Liver (tissue), 9 donors: ENCODE results near the gene ACSBG1. TPM values are rescaled to one million over a fixed set of nuclear protein-coding genes. Genes with fewer than 3 reads are reported as not detected.

Source experiments
- DNase-seq: peaks from one replicate; pipeline ENCODE4 v3.0.0-alpha.2; 2017; ENCODE audit warnings: low spot score
- H3K27ac ChIP-seq, 2 donors: one replicate each; pipeline ENCODE4 v1.7.0; 2013; ENCODE audit warnings: inconsistent platforms in 2 of 2, low read length in 2 of 2, control low read depth in 1 of 2, low read depth in 1 of 2, mild to moderate bottlenecking in 1 of 2
- H3K27me3 ChIP-seq, 4 donors: one replicate each; pipeline versions ENCODE4 v1.6.1 to v1.7.0; 2013; ENCODE audit warnings: low read length in 3 of 4, inconsistent platforms in 1 of 4, mild to moderate bottlenecking in 1 of 4, moderate library complexity in 1 of 4; ENCODE audit not compliant: control insufficient read depth in 4 of 4, insufficient read depth in 4 of 4
- H3K36me3 ChIP-seq, 4 donors: one replicate each; pipeline versions ENCODE4 v1.6.1 to v1.7.0; 2013; ENCODE audit warnings: low read length in 3 of 4, mild to moderate bottlenecking in 3 of 4, low read depth in 1 of 4, moderate library complexity in 1 of 4; ENCODE audit not compliant: control insufficient read depth in 4 of 4, insufficient read depth in 3 of 4
- H3K4me1 ChIP-seq, 4 donors: one replicate each; pipeline versions ENCODE4 v1.6.1 to v1.7.0; 2013; ENCODE audit warnings: low read length in 3 of 4, mild to moderate bottlenecking in 3 of 4, moderate library complexity in 1 of 4; ENCODE audit not compliant: control insufficient read depth in 4 of 4, insufficient read depth in 4 of 4
- H3K4me3 ChIP-seq, 3 donors: one replicate each; pipeline versions ENCODE4 v1.6.1 to v1.7.0; 2013; ENCODE audit warnings: low read length in 3 of 3, control low read depth in 1 of 3, low read depth in 1 of 3, mild to moderate bottlenecking in 1 of 3
- H3K9ac ChIP-seq, 2 donors: one replicate each; pipeline ENCODE4 v1.7.0; 2013; ENCODE audit warnings: low read length in 2 of 2, mild to moderate bottlenecking in 2 of 2, moderate library complexity in 2 of 2, control low read depth in 1 of 2, low read depth in 1 of 2
- H3K9me3 ChIP-seq, 4 donors: one replicate each; pipeline versions ENCODE4 v1.6.1 to v1.7.0; 2013; ENCODE audit warnings: low read length in 3 of 4; ENCODE audit not compliant: control insufficient read depth in 4 of 4
- ATF3 ChIP-seq: IDR thresholded peaks from 2 replicates; pipeline ENCODE4 v1.6.1; 2016; ENCODE audit warnings: antibody characterized with exemption
- CTCF ChIP-seq: fragments of 150-350 bp; IDR thresholded peaks from 2 replicates; pipeline ENCODE4 v1.5.1; 2017; ENCODE audit warnings: improper control_type of control experiment, low read depth, low read length; ENCODE audit not compliant: missing input control
- EGR1 ChIP-seq, 2 donors: IDR thresholded peaks; 2 replicates each; pipeline ENCODE4 v1.6.1; 2016 to 2018; ENCODE audit warnings: antibody characterized with exemption in 2 of 2, low read depth in 2 of 2
- FOXA1 ChIP-seq: IDR thresholded peaks from 2 replicates; pipeline ENCODE4 v1.6.1; 2016; ENCODE audit warnings: antibody characterized with exemption
- FOXA2 ChIP-seq: IDR thresholded peaks from 2 replicates; pipeline ENCODE4 v1.6.1; 2016; ENCODE audit warnings: antibody characterized with exemption
- GABPA ChIP-seq, 2 donors: IDR thresholded peaks in 1 of 2; conservative IDR thresholded peaks in 1 of 2; 2 replicates each; pipeline ENCODE4 v1.6.1; 2016; ENCODE audit warnings: antibody characterized with exemption in 2 of 2, mild to moderate bottlenecking in 1 of 2, moderate library complexity in 1 of 2
- HNF4A ChIP-seq, 2 donors: conservative IDR thresholded peaks; 2 replicates each; pipeline ENCODE4 v1.6.1; 2016; ENCODE audit warnings: antibody characterized with exemption in 2 of 2, mild to moderate bottlenecking in 2 of 2
- HNF4G ChIP-seq: IDR thresholded peaks from 2 replicates; pipeline ENCODE4 v1.6.1; 2016; ENCODE audit warnings: antibody characterized with exemption
- JUND ChIP-seq, 2 donors: IDR thresholded peaks; 2 replicates each; pipeline ENCODE4 v1.6.1; 2016; ENCODE audit warnings: antibody characterized with exemption in 2 of 2
- MAX ChIP-seq: IDR thresholded peaks from 2 replicates; pipeline ENCODE4 v1.6.1; 2016; ENCODE audit warnings: antibody characterized with exemption
- NR2F2 ChIP-seq: IDR thresholded peaks from 2 replicates; pipeline ENCODE4 v1.6.1; 2016; ENCODE audit warnings: antibody characterized with exemption
- RAD21 ChIP-seq, 2 donors: IDR thresholded peaks; 2 replicates each; pipeline ENCODE4 v1.6.1; 2016; ENCODE audit warnings: antibody characterized with exemption in 2 of 2, mild to moderate bottlenecking in 2 of 2
- REST ChIP-seq: IDR thresholded peaks from 2 replicates; pipeline ENCODE4 v1.6.1; 2016; ENCODE audit warnings: antibody characterized with exemption, mild to moderate bottlenecking
- SP1 ChIP-seq: IDR thresholded peaks from 2 replicates; pipeline ENCODE4 v1.6.1; 2018; ENCODE audit warnings: antibody characterized with exemption, mild to moderate bottlenecking
- TAF1 ChIP-seq: conservative IDR thresholded peaks from 2 replicates; pipeline ENCODE4 v1.6.1; 2016; ENCODE audit warnings: antibody characterized with exemption, mild to moderate bottlenecking
- YY1 ChIP-seq: IDR thresholded peaks from 2 replicates; pipeline ENCODE4 v1.6.1; 2016; ENCODE audit warnings: antibody characterized with exemption, mild to moderate bottlenecking
- ZBTB33 ChIP-seq: IDR thresholded peaks from 2 replicates; pipeline ENCODE4 v1.6.1; 2016; ENCODE audit warnings: antibody characterized with exemption
- WGBS: extraction: QIAGEN DNeasy Blood & Tissue Kit; methylation state at CpG from one replicate; pipeline ENCODE4 v1.1.7; 2013; 5-methylcytosine and 5-hydroxymethylcytosine counted together
- polyA plus RNA-seq, 2 donors: library from polyadenylated mRNA; stranded (reverse) in 1 of 2; unstranded in 1 of 2; fragments of 200-250 nt in 1 of 2; fragments of >200 nt in 1 of 2; fragmentation: Nextera tagmentation in 1 of 2; extraction: Ambion mirVana in 1 of 2; gene quantifications; one replicate each; pipeline versions ENCODE4 v1.2.1 to v1.2.3, GENCODE V29; 2013 to 2015
- total RNA-seq, 2 donors: library from RNA; depleted of rRNA; stranded (reverse); fragments of >200 nt; gene quantifications; one replicate each; pipeline ENCODE4 v1.2.3, GENCODE V29; 2014
- donor health status: healthy.
- donor health status: healthy.
- donor health status: healthy.
- donor health status: healthy.
- donor health status: healthy.

Gene ACSBG1
- total and polyA plus RNA-seq, 4 donors, result under 0.01 to 3.8 (median 0.15) TPM

- Histone ChIP-seq H3K9ac (no peak overlapping the region), H3K4me1 (peaks cover 0 to 5% (median 1%) of the 10 kb centered on the region in 4 donors), H3K27ac (no peak overlapping the region), H3K9me3 (no peaks in the 10 kb centered on the region), H3K36me3 (no peaks in the 10 kb centered on the region), H3K4me3 (no peak overlapping the region), H3K27me3 (peaks cover 0 to 3% (median 0%) of the 10 kb centered on the region in 4 donors)
- 72% methylated on average over 2 of the region's 2 CpGs for WGBS
- DNase-seq, result no peak
- no peak for TF ChIP-seq RAD21 (IDR thresholded peaks at IDR 0.05)
- TF ChIP-seq JUND (IDR thresholded peaks at IDR 0.05), result no peak
- TF ChIP-seq MAX, result no peak
- TF ChIP-seq HNF4G, result no peak
- no peak for TF ChIP-seq CTCF
- no peak for TF ChIP-seq SP1
- TF ChIP-seq FOXA1, result no peak
These were observed 26.1 kb upstream of the ACSBG1 start for GRCh38 chr15:78260489-78260888.

- Histone ChIP-seq H3K4me1 (peaks cover 0 to 2% (median 0%) of the 10 kb centered on the region in 4 donors), H3K27me3 (peaks cover 0 to 3% (median 0%) of the 10 kb centered on the region in 4 donors), H3K36me3 (no peaks in the 10 kb centered on the region), H3K27ac (no peak overlapping the region), H3K9me3 (no peaks in the 10 kb centered on the region), H3K9ac (no peak overlapping the region), H3K4me3 (no peak overlapping the region)
- WGBS, result 91% methylated on average over 3 of the region's 3 CpGs
- TF ChIP-seq MAX, result no peak
- no peak for TF ChIP-seq REST
- no peak for TF ChIP-seq JUND (IDR thresholded peaks at IDR 0.05)
- no peak for TF ChIP-seq EGR1 (IDR thresholded peaks at IDR 0.05; ENCODE audit: low read depth in 2 of 2)
- TF ChIP-seq FOXA2, result no peak
- TF ChIP-seq HNF4G, result no peak
- no peak for TF ChIP-seq FOXA1
- TF ChIP-seq NR2F2, result no peak
- TF ChIP-seq HNF4A (conservative IDR thresholded peaks at IDR 0.05), result no peak
- DNase-seq, result no peak
These were observed 24.9 kb upstream of the ACSBG1 start for GRCh38 chr15:78259232-78259631.

- Histone ChIP-seq H3K9me3 (no peaks in the 10 kb centered on the region), H3K27me3 (no peaks in the 10 kb centered on the region), H3K27ac (no peak overlapping the region), H3K4me1 (no peaks in the 10 kb centered on the region), H3K36me3 (no peaks in the 10 kb centered on the region), H3K4me3 (no peak overlapping the region), H3K9ac (no peak overlapping the region)
- DNase-seq, result no peak
- WGBS, result 86% methylated on average over 3 of the region's 3 CpGs
- TF ChIP-seq ATF3 (no peak), SP1 (no peak), MAX (no peak), GABPA (IDR thresholded peaks at IDR 0.05 in 1 of 2, conservative IDR thresholded peaks at IDR 0.05 in 1 of 2) (no peak), HNF4A (conservative IDR thresholded peaks at IDR 0.05) (no peak), NR2F2 (no peak), YY1 (no peak), ZBTB33 (no peak), TAF1 (no peak), RAD21 (IDR thresholded peaks at IDR 0.05) (no peak), EGR1 (IDR thresholded peaks at IDR 0.05; ENCODE audit: low read depth in 2 of 2) (no peak), HNF4G (no peak)
These were observed 23.3 kb upstream of the ACSBG1 start for GRCh38 chr15:78257681-78258080.
